HL-60/S4 treated with phorbol 12-myristate 13-acetate at 8.2 ng/mL for 4 days and 3 days (cell line): ENCODE data around the gene CLPSL1.

Experiments
- in situ Hi-C: fragments of 300-500 bp; cut with MboI; formaldehyde crosslinking; loops from 2 replicates; pipeline ENCODE4 v1.15.0; 2022; ENCODE audit warnings: low sequenced_read_pairs

CLPSL1 gene, protein sequence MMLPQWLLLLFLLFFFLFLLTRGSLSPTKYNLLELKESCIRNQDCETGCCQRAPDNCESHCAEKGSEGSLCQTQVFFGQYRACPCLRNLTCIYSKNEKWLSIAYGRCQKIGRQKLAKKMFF

DNA sequence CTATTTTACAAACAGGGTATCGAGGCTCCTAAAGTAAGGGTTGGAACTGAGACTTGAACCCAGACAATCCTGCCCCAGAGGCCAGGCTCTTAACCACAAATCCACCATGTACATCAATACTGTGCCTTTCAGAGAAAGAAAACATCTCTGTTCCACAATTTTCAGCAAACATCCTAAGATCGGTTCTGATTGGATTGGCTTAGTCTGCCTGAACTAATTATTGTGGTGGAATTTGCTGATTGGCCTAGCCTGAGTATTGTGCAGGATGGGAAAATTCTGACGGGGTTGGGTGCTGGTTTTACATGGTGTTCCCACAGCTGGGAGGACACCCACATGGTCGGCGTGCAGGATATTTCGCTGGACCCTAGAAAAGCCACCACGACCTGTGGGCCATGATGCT is at the start of gene CLPSL1:
Gene CLPSL1 (plus strand): TSS at position 301 of the 400 bp plus-strand sequence. CDS start 92 bp downstream, at position 393.
- in situ Hi-C loops: no loop called here

DNA sequence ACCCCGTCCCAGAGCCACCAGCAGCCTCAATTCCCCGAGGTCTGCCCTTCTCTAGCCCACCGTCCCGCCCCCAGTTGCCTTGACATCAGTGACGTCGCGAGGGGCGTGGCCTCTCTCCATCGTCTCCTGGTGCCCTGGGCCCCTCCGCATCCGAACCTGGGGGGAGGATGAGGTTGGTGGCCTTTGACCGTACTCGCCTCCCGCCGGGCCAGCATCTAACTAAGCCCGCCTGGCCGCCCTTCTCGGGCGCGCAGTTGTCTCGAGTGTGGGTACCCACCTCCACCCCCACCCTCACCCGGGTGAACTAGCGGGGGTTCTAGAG is 49.4 kb upstream of the CLPSL1 start:
- in situ Hi-C loops: loop anchor here (25.0 kb wide), 1 partner anchor 419 kb away; no protein-coding TSS in a partner anchor

DNA sequence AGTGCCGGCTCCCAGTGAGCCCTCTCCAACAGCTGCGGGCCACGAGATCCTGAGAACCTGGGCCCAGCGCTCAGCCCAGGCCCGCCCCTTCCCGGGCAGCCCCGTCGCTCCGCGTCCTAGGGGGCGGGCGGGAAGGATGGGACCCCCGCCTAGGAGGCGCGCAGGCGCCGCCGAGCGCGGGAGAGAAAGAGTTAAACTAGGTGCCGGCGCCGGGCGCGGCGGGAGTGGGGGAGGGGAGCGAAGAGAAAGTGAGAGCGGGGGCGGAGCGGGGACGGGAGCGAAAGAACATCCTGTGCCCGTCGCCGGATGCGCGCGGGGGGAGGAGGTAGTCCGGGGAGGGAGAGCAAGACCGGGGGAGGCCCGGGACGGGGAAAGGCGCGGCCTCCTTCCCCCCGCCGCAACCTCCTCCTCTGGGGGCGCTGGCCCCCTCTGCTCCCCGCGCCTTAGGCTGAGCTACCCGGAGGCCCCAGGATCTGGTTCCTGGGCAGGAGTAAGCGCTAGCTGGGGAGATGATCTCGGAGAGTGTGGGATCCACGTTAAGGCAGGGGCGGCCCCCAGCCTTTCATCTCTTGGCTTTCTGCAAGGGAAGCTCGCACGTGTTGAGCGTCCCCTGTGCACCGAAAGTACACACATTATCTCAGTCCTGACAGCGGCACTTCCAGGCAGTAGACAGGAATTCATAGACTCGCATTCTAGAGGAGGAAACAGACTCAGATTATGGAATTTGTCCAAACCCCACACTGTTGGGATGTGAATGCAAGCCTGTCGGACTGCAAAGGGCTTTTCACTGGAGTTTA is 48.9 kb upstream of the CLPSL1 start:
- in situ Hi-C loops: loop anchor here (25.0 kb wide), 1 partner anchor 420 kb away; no protein-coding TSS in a partner anchor

DNA sequence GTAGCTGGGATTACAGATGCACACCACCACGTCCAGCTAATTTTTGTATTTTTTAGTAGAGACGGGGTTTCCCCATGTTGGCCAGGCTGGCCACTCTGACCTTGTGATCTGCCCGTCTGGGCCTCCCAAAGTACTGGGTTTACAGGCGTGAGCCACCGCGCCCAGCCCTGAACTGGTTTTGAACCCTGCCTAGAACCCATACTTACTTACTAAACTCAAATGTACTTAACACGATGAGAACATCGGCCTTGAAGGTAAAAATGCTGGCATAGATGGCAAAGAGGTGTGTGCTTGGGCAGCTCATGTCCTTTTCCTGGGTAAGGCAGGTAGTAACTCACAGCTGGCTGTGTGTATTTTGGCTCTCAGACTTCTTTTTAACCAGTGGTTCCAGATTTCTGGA is 47.2 kb upstream of the CLPSL1 start:
- in situ Hi-C loops: loop anchor here (25.0 kb wide), 1 partner anchor 421 kb away; no protein-coding TSS in a partner anchor

DNA sequence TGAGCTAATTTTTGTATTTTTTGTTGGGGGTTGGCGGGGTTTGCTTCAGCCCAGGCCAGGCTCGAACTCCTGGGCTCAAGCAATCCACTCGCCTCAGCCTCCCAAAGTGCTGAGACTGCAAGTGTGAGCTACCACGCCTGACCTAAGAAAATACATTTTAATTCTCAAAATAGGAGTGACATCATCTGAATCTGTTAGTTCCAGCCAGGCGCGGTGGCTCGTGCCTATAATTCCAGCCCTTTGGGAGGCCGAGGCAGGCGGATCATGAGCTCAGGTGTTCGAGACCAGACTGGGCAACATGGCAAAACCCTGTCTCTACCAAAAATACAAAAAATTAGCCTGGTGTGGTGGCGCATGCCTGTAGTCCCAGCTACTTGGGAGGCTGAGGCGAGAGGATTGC is 46.5 kb upstream of the CLPSL1 start:
- in situ Hi-C loops: loop anchor here (25.0 kb wide), 1 partner anchor 422 kb away; no protein-coding TSS in a partner anchor

DNA sequence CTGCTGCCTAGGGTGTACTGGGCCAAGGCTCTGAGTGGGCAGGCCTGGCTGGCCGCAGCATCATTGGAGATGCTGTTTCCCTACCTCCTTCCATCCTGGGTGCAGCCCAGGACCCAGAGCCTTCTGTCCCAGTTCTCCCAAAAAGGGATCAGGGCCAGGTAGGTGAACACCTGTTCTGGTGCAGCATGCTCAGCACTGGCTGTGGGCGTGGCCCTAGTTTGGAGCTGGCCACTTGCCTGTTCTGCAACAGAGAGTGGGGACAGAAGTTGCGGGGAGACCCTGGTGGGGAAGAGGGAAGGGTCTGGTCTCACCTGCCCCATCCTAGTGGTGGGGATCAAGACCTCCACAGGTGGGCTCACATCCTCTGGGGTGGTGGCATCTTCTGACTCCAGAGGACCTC is 45.4 kb upstream of the CLPSL1 start:
- in situ Hi-C loops: loop anchor here (5.0 to 25.0 kb wide), 2 partner anchors 153 to 423 kb away; no protein-coding TSS in a partner anchor

DNA sequence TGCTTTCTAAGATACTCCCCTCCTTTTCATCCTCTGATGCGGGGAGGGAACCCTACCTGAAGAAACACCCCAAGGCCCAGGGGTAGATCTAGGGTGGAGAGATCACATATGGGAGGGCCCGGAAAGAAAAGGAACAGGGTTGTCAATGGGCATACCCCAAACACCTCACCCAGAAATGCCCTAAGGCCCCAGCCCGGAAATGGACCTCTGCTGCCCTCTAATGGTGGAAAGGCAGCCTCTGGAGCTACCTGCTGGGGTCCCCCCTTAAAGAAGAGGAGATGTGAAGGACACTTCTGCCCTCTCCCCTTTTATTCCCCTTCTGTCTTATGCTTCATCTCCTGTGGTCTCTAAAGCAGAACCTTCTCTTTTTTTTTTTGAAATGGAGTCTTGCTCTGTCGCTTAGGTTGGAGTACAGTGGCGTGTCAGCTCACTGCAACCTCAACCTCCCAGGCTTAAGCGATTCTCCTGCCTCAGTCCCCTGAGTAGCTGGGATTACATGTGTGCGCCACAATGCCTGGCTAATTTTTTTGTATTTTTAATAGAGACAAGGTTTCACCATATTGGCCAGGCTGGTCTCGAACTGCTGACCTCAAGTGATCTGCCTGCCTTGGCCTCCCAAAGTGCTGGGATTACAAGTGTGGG is 44.4 kb upstream of the CLPSL1 start:
- in situ Hi-C loops: loop anchor here (5.0 to 25.0 kb wide), 2 partner anchors 154 to 424 kb away; no protein-coding TSS in a partner anchor

DNA sequence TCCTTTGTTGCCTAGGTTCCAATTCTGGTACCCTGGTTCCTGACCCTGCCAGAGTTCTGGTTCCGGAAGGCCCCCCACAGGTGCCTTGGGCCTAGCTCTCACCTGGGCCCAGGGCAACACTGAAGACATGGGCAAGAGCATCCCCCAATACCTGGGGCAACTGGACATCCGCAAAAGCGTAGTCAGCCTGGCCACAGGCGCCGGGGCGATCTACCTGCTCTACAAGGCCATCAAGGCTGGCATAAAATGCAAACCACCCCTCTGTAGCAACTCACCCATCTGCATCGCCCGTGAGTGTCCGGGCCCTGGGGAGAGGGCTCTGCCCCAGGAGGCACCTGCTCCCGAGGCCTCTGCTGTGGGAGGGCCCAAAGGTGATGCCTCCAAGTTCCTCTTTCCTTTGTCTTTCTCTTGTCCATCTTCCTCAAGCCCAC is 43.8 kb upstream of the CLPSL1 start, which contains the start of gene ARMC12:
Gene ARMC12 (plus strand): TSS at position 51 of the 431 bp plus-strand sequence. CDS start 77 bp downstream, at position 128.
- in situ Hi-C loops: loop anchor here (5.0 to 25.0 kb wide), 2 partner anchors 155 to 425 kb away; no protein-coding TSS in a partner anchor

DNA sequence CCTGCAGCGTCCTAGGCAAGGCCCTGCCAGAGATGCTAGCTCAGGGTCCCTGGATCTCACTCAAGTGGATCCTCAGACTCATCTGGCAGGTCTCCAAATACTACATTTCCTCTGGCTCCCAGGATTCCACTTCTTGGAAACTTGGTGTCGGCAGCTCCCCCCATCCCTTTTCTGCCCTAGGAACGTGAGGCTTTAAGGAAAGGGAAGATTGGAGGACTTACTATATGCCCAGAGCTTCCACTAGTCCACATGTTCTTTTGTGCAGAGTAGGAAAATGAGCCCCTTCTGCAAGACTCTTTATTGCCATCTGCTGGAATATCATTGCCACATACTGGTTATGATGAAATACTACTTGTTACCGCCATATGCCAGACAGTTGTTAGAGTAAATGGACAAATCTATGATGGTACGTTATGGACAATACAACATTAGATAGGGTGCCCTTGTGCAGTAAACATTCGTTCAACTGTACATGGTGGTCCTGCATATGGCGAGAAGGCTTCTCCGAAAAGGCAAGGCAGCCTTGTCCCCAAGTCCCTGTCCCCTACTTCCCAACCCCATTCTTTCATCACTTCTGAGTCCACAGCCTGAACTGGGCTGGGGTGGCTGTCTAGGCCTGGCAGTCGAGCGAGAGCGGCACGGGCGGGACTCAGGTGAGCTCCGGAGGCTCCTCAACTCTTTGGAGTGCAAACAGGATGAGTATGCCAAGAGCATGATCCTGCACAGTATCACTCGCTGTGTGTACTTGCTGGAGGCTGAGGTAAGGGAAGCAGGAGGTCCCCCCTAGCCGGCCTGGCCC is 43.2 kb upstream of the CLPSL1 start:
- in situ Hi-C loops: loop anchor here (5.0 to 25.0 kb wide), 2 partner anchors 155 to 425 kb away; no protein-coding TSS in a partner anchor

DNA sequence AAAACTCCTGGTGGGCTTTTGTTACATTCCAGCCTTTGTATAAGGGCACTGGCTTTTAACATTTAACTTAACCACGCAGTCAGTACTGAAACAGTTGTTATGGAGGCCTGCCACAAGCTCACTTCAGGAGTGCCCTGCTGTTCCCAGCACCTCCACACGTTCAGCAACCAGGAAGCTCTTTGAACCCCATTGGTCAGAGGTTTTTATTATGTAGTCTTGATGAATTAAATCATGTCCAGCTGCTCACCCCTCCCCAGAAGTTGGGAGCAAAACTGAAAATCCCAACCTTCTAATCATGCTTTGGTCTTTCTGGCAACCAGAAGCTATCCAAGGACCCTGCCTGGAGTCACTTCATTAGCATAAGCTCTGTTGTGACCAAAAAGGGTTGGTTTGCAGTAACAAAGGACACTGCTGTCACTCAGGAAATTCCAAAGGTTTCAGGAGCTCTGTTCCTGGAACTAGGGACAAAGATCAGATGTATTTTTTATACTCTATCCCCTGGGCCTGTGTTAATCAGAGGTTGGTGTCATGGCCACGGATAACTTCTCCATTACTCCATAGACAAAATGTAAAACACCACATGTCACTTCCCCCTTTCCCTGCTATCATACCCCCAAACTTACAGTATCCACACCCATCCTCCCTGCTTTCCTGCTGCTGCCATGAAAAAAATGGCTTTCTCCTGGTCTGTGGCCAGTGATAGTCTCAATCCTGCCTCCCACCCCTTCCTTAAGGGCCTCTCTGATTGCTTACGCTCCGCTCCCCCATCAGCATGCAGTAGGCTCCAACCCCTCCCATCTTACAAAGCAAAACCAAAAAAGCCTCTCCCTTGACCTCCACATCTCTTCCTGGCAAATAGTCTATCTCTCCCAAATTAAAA is 40.9 kb upstream of the CLPSL1 start:
- in situ Hi-C loops: loop anchor here (5.0 to 25.0 kb wide), 2 partner anchors 158 to 428 kb away; no protein-coding TSS in a partner anchor

DNA sequence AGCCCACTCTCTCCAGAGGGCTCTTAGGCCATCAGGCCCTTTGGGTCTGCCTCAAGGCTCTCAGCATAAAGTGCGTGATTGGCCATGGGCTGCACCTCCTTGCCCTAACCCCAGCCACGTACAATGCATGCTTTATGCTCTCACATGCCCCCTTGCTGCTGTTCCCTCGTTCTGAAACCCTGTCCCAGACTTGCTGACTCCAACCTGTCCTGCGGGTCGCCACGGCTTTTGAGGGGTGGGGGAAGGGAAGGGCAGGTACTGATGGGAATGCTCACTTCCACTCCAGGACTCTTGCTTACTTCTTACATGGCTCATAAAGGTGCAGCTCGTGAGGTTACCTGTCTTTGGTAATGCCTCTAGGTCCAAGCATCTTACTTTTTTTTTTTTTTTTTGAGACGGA is 38.0 kb upstream of the CLPSL1 start:
- in situ Hi-C loops: loop anchor here (25.0 kb wide), 1 partner anchor 431 kb away; no protein-coding TSS in a partner anchor

DNA sequence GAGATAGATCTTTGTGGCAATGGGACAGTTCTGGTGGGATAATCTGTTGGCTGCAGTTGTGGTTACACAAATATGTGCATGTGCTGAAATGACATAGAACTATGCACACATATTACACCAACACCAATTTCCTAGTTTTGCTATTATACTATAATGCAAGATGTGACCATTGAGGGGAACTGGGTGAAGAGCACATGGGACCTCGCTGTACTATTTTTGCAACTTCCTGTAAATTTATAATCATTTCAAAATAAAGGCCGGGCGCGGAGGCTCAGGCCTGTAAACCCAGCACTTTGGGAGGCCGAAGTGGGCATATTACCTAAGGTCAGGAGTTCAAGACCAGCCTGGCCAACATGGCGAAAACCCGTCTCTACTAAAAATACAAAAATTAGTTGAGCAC is 35.3 kb upstream of the CLPSL1 start:
- in situ Hi-C loops: loop anchor here (25.0 kb wide), 1 partner anchor 433 kb away; no protein-coding TSS in a partner anchor

DNA sequence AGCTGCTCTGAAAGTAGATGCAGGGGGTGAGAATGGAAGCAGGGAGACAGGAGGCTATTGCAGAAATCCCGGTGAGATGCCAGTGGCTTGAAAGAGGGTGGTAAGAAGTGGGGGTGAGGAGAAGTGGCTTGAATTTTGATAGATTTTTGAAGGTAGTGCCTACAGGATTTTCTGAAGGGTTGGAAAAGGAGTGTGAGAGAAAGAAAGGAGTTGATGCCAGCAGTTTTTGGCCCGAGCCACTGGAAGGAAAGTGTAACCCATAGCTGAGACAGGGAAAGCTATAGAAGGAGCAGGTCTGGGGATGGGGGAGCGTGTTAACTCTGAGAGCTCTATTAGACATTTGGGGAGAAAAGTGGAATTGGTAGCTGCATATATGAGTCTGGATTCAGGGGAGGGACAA is 34.3 kb upstream of the CLPSL1 start:
- in situ Hi-C loops: loop anchor here (25.0 kb wide), 1 partner anchor 434 kb away; no protein-coding TSS in a partner anchor

DNA sequence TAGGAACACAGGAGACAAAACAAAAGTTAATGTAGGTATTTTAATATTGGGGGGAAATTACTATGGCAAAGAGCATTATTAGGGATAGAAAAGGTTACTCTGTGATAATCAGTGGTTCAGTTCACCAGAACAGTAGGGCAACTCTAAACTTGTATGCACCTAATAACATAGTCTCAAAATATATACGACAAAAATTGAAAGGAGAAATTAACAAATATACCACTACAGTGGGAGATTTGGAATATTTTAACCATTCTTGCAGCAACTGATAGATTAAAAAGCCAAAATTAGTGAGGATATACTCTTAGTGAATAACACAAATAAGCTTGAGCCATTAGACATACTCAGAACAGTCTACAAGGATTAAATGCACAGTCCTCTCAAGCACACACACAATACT is 32.9 kb upstream of the CLPSL1 start:
- in situ Hi-C loops: loop anchor here (25.0 kb wide), 1 partner anchor 436 kb away; no protein-coding TSS in a partner anchor

DNA sequence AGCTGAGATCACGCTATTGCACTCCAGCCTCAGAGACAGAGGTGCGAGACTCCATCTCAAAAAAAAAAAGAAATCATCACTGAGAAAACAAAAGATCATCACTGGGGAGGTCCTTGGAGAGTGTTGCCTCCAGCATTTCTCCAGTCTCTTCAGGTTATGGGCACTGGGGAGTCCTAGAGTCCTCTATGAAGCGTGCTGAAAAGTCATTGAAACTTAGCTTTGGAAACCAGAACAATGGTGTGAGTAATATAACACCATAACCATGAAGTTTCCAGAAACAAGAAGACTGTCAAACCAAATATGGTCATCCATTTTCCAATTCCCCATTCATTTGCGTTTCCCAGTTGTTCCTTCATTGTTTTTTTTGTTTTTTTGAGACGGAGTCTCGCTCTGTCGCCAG is 30.3 kb upstream of the CLPSL1 start:
- in situ Hi-C loops: no loop called here

DNA sequence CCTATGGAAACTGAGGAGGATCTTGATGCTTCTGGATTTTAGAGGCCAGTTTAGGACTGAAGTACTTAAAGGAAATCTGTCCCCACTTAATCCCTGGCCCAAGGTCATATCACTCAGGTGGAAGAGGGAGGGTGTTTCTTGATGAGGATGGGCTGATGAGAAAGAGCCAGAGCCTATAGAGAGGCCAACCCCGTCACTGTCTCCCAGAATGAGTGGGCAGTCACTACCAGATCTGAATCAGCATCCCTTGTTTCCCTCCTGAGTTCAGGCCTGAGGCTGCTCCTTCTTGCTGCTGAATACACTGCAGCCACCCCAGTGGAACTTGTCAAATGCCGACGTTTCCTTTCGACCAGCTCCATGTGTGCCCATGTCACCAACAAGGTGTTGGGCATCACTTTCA is 29.2 kb upstream of the CLPSL1 start:
- in situ Hi-C loops: no loop called here

DNA sequence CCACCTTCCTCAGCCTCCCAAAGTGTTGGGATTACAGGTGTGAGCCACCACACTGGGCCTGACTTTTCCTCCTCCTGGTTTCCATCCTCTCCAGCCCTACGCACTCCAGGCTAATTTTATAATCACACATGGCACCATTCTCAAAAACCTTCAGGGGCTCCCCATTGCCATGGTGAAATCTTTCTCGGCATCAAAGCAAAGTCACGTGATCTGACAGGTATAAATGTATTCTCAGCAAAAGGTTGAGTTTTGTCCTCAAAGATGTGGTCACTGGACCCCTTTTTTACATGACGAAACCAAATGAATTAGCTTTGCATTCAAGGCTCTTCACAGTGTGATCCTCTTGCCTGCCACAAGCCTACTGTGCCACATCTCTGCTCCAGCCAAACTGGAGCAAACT is 28.5 kb upstream of the CLPSL1 start:
- in situ Hi-C loops: no loop called here

DNA sequence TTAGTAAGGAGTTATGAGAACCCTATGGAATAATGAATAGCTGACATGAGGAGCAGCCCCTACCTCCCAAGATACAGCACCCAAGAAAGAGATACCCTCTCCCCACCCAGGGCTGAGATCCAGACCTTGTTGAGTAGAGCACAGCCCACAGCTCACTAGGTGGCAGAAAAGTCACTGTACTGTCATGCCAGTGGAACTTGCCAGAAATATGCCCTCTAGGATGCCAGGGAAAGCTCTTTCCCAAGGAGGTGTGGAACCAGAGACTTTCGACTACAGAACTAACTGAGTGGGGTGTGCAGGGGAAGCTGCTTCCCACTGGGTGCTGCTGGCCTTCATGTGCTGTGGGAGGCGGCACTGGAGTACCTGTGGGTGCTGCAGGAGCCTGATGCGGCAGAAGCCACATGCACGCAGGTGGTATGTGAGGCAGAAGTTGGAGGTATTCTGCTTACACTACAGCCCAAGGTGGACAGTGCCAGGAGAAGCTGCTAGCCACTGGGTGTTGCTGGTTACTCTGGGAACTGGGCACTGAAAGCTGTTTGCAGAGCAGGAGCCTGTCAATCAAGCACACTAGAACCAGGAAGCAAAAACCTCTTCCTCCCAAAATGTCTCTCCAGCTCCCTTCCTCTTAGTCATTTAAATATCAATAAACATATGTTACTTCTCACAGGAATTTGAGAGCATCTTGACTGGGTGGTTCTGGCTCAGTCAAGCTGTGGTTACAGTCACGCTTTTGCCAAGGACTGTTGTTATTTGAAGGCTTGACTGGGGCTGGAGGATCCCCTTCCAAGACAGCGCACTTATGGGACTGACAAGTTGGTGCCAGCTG is 26.2 kb upstream of the CLPSL1 start:
- in situ Hi-C loops: no loop called here
